GM12892 (cell line): ENCODE results near the gene WDR62.

ENCODE experiments used
- DNase-seq: peaks from one replicate; pipeline ENCODE4 v3.0.0; 2011; ENCODE audit not compliant: insufficient read length
- FAIRE-seq: peaks from 2 replicates; lab custom pipeline; 2011; peaks lifted over from hg19 to GRCh38; lab: Jason Lieb, UNC
- POLR2A ChIP-seq: IDR thresholded peaks from 2 replicates; pipeline ENCODE4 v1.6.1; 2011; ENCODE audit warnings: low read depth, low read length, control low read depth
- POLR2AphosphoS5 ChIP-seq: IDR thresholded peaks from 2 replicates; pipeline ENCODE4 v1.6.1; 2011; ENCODE audit warnings: low read depth, low read length, control low read depth
- TAF1 ChIP-seq: IDR thresholded peaks from 2 replicates; pipeline ENCODE4 v1.6.1; 2011; ENCODE audit warnings: low read depth, mild to moderate bottlenecking, control low read depth, low read length, borderline replicate concordance

Gene WDR62

DNA sequence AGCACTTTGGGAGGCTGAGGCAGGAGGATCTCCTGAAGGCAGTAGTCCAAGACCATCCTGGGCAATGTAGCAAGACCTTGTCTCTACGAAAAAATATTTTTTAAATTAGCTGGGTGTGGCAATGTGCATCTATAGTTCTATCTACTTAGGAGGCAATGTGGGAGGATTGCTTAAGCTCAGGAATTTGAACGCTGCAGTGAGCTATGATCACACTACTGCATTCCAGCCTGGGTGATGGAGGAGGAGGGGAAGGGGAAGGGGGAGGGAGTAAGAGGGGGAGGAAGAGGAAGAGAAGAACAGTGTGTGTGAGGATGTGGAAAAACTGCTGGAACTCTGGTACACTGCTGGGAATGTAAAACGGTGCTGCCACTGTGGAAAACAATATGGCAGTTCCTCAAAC, 12.9 kb upstream of the WDR62 start:
- TF ChIP-seq TAF1: no peak
- TF ChIP-seq POLR2A: no peak
- TF ChIP-seq POLR2AphosphoS5: no peak
- no peak for DNase-seq

GRCh38 chr19:36043952-36044351, 10.7 kb upstream of the WDR62 start:
- TF ChIP-seq POLR2A (no peak), POLR2AphosphoS5 (no peak), TAF1 (no peak)
- no peak for FAIRE-seq
- no peak for DNase-seq

More for the DNA sequence above, 12.9 kb upstream of the WDR62 start:
- FAIRE-seq: no peak

- no peak for TF ChIP-seq POLR2A
- TF ChIP-seq TAF1: no peak
- TF ChIP-seq POLR2AphosphoS5: no peak
- no peak for FAIRE-seq
- no peak for DNase-seq
Measured at GRCh38 chr19:36046443-36047050, 8.2 kb upstream of the WDR62 start.

GRCh38 chr19:36047835-36048234, 6.9 kb upstream of the WDR62 start:
- TF ChIP-seq POLR2AphosphoS5 (no peak), TAF1 (no peak), POLR2A (no peak)
- FAIRE-seq: no peak
- no peak for DNase-seq

DNA sequence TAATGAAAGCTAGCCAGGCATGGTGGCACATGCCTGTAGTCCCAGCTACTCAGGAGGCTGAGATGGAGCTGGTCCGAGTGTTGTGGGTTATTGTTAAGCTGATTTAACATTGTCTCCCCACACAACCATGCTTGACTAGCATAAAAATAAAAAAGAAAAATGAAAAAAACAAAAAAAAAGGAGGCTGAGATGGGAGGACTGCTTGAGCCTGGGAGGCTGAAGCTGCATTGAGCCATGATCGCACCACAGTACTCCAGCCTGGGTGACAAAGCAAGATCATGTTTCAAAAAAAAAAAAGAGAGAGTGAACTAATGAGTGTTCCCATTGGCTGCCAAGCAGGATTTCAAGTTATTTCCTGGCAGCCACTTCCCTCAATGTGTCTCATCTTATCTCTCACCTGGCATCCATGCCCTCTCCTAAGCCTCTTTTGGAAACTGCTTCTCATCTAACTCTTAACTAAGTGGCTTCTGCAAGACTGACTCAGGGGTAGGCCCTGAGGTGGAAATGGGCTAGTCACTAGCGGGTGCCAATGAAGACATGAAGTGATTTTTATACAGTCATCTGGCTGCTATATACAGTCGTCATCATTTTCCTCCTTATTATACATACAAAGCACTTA, 5.5 kb upstream of the WDR62 start:
- TF ChIP-seq POLR2A (no peak), POLR2AphosphoS5 (no peak), TAF1 (no peak)

DNA sequence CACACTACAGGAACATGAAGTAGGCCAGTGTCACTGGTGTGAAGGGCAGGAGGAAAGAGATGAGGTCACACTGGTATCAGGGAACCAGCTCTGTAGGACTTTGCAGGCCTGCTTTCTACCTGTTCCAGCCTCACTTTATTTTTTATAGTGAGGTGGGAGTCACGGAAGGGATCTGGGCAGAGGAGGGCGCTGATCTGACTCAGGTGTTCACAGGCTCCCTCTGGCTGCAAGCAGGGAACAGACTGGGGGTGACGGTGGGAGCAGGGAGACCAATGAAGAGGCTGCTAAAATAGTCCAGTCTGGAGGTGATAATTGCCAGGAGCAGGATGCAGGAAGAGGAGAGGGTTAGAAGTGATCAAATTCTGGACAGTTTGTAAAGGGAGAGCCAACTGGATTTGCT, 3.5 kb upstream of the WDR62 start:
- TF ChIP-seq POLR2AphosphoS5 (no peak), POLR2A (no peak), TAF1 (no peak)
- no peak for DNase-seq
- no peak for FAIRE-seq

More for the DNA sequence above, 5.5 kb upstream of the WDR62 start:
- DNase-seq: no peak
- FAIRE-seq: no peak

DNA sequence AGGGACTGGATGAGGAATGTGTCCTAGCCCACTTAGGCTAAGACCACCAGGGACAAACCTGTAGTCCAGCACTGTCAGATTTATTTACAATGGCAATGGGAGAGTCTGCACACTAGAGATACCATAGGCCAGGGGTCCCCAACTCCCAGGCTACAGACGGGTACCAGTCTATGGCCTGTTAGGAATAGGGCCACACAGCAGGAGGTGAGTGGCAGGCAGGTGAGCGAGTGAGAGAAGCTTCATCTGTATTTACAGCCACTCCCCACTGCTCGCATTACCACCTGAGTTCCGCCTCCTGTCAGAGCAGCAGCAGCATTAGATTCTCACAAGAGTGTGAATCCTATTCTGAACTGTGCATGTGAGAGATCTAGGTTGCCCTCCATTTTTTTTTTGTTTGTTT, 3.1 kb upstream of the WDR62 start:
- FAIRE-seq (no peak), DNase-seq (no peak)
- TF ChIP-seq POLR2A (no peak), POLR2AphosphoS5 (no peak), TAF1 (no peak)

DNA sequence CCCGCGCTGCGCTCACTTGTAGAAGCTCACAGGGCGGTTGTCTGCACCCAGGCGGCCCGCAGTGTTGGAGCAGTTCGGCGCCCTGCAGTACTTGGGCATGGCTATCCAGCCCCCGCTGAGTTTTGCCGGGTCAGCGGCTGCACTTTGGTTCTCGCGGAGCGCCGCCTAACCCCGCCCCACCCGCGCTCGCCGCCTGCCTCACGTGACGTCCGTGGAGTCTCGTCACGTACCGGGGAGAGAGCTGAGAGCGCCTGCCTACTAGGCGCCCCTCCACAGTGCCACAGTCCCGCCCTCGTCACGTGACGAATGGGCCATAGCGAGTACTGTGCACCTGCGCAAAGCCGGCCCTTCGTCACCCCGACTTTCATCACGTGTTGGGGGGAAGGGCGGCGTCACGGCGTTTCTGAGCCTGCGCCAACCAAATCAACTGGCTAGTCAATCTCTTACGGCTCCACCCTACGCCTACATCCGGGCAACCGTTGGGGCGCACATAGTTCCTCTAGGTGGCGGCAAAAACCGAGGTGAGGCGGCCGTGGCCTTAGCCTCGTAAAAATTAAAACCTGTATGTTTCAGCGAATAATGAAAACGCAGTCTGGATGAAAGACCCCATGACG, 471 bp upstream of the WDR62 start, which contains the start of gene THAP8:
Gene THAP8 (minus strand): TSS at position 167 of the 614 bp plus-strand sequence. CDS start 68 bp downstream, at position 99.
- peak; percentile 99 for FAIRE-seq
- TF ChIP-seq TAF1 (peak; percentile 29; the same call in 1 of the 2 replicates), POLR2AphosphoS5 (peak; percentile 80), POLR2A (peak; percentile 81; the same call in 1 of the 2 replicates)
- DNase-seq: peak; percentile 97

DNA sequence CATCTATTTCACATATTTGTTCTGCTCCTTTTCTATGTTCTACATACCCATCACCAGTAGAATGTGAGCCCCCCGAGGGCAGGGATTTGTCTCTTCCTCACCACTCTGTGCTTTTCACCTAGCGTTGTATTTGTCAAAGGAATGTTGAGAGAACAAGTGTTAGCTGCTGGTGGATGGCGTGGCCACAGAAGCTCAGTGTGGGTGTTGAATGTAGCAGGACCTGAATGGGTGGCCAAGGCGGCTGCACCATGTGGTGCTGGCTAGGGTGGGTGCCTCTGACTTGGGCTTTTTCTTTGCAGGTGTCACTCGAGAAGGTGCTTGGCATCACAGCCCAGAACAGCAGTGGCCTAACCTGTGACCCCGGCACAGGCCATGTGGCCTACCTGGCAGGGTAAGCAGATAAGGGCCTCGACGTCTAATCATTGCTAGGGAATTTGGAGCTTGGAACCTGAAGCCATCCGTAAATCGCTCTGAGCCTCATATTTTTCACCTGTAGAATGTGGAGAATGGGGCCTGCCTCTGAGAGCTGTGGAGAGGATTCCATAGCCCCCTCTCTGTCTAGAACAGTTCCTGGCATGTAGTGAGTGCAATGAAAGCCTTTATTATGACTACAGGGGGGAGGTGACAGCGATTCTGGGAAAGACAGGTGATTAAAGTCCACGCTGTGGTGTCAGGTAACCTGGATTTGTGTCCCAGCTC, 3.9 kb downstream of the WDR62 start:
- FAIRE-seq (no peak), DNase-seq (no peak)
- TF ChIP-seq POLR2A (no peak), TAF1 (no peak), POLR2AphosphoS5 (no peak)

DNA sequence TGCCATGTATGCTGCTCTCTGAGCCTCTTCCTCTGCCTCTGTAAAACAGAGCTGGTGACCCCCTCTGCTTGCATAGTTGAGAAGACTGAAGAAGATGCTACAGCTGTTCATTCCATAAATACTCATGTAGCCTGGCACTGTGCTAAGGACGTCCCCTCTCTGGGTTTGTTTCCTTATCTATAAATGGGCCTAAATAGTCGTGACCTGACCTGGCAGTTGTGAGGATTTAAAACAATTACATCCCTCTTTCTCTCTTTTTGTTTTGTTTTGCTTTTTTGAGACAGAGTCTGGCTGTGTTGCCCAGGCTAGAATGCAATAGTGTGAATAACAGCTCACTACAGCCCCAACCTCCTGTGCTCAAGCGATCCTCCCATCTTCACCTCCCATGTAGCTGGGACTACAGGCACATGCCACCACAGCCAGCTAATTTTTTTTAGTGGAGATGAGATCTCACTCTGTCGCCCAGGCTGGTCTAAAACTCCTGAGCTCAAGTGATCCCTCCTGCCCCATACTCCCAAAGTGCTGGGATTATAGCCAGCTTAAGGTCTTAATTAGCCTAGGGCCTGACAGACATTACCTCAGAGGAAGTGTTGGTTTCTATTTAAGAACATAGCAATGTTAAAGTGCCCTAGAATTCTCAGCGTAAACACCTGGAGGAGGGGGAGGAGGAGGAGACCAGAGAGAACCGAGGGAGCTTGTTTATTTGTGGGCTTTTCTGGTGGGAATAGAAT, 4.6 kb downstream of the WDR62 start:
- DNase-seq: no peak
- FAIRE-seq: no peak
- TF ChIP-seq POLR2A: no peak
- TF ChIP-seq TAF1: no peak
- TF ChIP-seq POLR2AphosphoS5: no peak

- DNase-seq: no peak
Measured at GRCh38 chr19:36060430-36060829, 5.7 kb downstream of the WDR62 start.

DNA sequence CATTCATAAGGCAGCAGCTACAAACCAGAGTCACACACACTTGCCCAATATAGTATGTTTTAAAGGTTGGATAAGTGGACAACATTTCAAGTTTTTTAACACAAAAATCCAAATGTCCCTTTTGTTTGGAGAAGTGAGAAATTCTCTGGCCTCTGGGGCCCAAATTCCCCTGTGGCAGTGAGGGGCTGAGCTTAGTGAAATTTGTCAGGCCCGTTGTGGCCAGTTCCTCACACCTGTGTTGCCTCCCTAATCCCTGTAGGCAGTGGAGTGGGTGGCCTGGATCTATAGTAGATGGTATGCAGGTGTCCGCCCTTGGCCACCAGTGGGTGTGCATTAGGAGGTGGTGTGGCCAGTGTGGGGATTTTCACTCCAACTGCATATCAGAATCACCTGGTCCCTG, 6.7 kb downstream of the WDR62 start:
- TF ChIP-seq TAF1 (no peak), POLR2A (no peak)
- FAIRE-seq (no peak), DNase-seq (no peak)

More at GRCh38 chr19:36060430-36060829, 5.7 kb downstream of the WDR62 start:
- FAIRE-seq: peak; percentile 65
- TF ChIP-seq POLR2A: no peak
- TF ChIP-seq TAF1: no peak
- no peak for TF ChIP-seq POLR2AphosphoS5
